GM04503 (cell line): Measurements from ENCODE around the gene GSG1L2.

Source experiments
- DNase-seq: peaks from one replicate; pipeline ENCODE4 v3.0.0-alpha.2; 2012; ENCODE audit warnings: low read depth

Gene GSG1L2

DNA sequence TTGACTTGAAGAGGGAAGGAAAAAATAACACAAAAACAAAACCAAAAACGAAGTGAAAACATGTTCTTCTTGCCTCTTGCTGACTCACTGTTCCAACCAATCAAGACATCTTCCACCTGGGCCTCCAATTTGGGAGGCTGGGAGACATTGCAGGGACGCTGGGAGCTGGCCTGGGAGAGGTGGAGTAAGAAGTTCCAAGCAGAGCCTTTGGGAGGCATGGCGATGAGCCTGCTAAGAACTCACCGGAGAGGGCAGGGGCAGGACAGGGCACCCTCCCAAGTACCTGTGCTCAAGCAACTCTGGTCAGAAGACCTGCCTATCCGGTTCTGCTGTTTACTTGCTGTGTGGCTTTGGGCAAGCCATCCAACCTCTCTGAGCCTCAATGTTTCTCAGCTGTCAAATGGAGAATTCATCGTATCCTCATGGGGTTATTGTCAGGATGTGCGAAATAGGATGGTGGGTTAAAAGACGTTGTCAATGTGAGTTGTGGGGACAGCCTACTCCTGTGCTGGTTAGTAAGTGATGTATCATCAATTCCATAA, 3.0 kb upstream of the GSG1L2 start:
- DNase-seq = no peak

- DNase-seq = no peak
These were observed 2.2 kb upstream of the GSG1L2 start for GRCh38 chr17:9824094-9824493.

DNA sequence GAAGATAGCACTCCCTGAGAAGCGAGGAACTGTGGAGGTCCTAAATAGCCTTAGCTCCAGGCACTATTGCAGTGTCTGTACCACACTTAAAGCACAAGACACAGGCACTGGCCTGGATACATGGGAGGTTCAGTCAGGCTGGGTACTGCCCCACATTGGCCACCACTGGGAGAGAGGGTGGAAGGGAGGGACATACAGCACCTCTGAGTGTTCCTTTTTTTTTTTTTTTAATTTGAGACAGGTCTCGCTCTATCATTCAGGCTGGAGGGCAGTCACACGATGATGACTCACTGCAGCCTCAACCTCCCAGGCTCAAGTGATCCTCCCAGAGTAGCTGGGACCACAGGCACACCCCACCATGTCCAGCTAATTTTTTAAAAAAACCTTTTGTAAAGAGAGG, 1.4 kb downstream of the GSG1L2 start:
- no peak for DNase-seq

- DNase-seq = no peak
These were observed 3.1 kb downstream of the GSG1L2 start for GRCh38 chr17:9818760-9819159.

GRCh38 chr17:9817086-9817485, 4.8 kb downstream of the GSG1L2 start:
- DNase-seq = no peak

DNA sequence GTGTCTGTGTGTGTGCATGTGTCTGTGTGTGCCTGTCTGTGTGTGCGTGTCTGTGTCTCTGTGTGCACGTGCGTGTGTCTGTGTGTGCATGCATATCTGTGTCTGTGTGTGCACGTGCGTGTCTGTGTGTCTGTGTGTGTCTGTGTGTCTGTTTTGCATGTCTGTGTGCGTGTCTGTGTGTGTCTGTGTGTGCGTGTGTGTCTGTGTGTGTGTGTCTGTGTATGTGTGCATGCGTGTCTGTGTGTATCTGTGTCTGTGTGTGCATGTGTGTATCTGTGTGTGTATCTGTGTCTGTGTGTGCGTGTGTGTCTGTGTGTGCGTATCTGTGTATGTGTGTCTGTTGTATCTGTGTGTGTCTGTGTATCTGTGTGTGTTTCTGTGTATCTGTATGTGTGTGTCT, 5.4 kb downstream of the GSG1L2 start:
- no peak for DNase-seq

GRCh38 chr17:9814337-9814945, 7.4 kb downstream of the GSG1L2 start:
- DNase-seq = no peak

DNA sequence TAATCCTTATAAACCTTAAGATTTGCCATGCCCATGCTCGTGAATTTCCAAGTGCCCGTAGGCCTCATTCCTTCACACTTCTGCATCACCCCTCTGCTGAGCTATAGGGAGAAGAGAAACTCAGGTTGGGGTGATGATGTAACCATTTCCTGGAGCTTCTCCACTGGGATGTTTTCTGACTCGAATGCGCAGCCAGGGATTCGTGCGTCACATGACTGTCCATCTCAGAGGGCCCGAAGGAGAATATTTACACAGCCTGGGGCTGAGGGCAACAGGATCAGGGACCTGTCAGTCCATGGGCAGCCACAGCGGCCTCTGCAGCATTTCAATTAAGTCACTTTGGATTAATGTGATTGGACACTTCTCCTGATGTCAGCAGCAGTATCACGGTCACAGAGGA, 8.7 kb downstream of the GSG1L2 start:
- no peak for DNase-seq

GRCh38 chr17:9811537-9811936, 10.3 kb downstream of the GSG1L2 start:
- no peak for DNase-seq

DNA sequence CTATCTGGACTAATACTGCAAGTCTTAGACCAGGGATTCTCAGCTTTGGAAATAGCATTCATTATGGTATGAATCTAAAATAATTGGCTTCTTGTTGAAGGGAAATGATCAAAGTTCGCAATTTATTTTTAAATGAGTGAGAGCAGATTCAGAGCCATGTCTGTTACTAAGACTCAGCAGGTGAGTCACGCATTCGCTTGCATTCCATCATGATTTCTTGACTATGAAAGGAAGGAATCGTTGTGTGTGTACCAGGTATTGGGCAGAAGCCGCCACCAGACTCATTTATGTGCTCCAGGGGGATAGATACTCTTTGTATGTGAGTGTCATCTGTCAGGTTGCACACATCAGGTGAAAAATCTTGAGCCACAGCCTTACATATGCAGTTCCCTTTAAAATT, 10.8 kb downstream of the GSG1L2 start:
- no peak for DNase-seq

GRCh38 chr17:9810100-9810949, 11.6 kb downstream of the GSG1L2 start:
- DNase-seq = no peak

GRCh38 chr17:9809409-9809808, 12.5 kb downstream of the GSG1L2 start:
- no peak for DNase-seq

- DNase-seq = no peak
These were observed 15.2 kb downstream of the GSG1L2 start for GRCh38 chr17:9806699-9807098.

DNA sequence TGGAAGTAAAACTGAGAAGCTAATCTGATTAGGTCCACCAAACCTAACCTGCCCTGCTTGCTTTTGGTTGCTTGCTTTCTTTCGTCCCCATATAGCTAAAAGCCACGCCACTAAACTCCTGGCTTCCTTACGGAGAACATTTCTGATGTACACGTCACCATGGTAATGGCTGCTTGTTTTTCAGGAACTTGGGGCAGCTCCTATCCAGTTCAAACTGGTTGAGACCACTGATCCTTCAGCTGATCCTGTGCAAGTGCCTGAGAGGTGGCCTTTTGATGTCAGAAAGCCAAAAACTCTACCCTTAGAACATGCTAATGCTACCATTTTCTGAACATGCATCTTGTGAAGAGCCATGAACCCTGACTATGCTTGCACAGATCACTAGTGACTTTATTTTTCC, 16.1 kb downstream of the GSG1L2 start:
- DNase-seq = no peak

GRCh38 chr17:9802697-9803096, 19.2 kb downstream of the GSG1L2 start:
- DNase-seq = no peak

- no peak for DNase-seq
These were observed 19.6 kb downstream of the GSG1L2 start for GRCh38 chr17:9802294-9802693.

- DNase-seq = no peak
These were observed 20.4 kb downstream of the GSG1L2 start for GRCh38 chr17:9801505-9801904.

GRCh38 chr17:9798724-9799123, 23.2 kb downstream of the GSG1L2 start:
- no peak for DNase-seq

DNA sequence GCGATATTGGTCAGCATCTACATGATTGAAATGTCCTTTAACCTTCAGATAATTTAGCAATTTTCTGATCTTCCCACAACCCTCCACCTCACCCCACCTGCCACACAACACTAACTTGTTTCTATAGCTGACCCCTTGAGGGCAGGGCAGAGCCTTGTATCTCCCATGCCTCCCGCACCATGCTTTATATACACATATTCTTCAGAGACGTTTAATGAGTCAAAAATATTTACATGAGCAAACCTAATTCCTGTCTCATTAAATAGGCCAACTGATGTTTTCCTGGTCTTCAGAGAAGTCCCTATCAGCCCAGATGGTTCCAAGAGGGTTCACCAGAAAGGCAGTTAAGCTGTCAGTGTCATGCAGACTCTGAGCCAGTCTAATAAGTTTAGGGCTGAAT, 23.9 kb downstream of the GSG1L2 start:
- no peak for DNase-seq

- no peak for DNase-seq
These were observed 29.6 kb downstream of the GSG1L2 start for GRCh38 chr17:9792181-9792840.

DNA sequence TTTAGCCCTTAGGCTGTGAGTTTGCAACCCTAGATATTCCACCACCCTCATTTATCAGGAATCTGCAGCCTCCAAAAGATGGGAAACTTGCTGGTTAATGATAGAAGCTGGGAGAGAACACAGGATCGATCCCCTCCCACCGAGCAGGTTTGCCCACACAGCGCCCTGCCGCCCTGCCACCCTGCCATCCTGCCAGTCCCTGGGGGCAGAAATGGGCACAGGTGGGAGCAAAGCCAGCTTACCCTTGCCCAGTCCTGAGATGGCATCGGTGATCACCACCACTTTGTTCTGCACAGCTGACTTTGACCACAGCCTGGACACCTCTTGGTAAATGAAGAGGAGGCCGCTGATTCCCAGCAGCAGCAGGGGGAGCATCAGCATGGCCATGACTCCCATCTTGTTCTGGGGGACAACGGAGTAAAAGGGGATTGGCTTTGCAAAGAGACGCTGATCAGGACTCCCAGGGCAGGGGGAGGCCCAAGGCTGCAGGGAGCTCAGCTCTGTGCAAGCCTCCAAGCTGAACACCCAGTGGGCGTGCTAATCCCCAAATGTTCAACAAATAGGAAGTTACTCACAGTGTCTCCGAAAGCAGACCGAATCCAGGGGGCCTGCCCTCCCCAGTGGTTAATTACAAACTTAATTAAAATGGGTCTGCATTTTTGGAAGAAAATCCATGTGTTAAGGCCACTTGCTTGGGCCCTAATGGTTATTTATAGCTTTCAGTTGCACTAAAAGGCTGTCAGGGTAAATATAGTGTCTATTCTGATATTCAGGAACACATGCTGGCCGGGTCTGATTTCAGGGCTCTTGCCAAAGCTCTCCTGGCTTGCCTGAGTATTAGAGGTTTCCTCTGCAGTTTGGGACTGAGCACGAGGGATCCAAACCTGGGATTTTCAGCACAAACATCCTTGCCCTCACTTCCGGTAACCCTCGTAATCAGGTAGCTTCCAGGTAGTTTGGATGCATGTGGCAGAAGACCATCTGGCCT, 30.7 kb downstream of the GSG1L2 start, which contains the start of gene DHRS7C:
Gene DHRS7C (minus strand): TSS at position 704 of the 988 bp plus-strand sequence. CDS start 308 bp downstream, at position 396.
- no peak for DNase-seq

DNA sequence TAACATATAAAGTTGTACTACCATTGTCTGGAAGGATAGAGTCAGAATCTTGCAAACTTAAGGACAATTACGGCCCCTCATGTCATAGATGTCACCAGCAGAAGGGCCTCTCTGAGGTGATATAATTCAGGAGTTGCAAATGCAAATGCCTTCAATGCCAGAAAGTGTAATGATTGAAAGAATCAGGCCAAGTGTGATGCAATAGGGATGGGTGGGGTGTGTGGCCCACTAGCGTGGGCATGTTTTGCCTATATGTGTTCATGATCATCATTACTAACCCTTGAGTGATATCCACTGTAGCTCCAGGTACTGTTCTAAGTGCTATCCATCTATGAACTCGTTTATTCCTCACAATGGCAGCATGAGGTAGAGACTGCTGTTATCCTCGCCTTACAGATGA, 31.6 kb downstream of the GSG1L2 start:
- no peak for DNase-seq
